Activated B cell treated with CpG ODN at 0.5 μM for 24 hours (primary cell): ENCODE measurements around the gene FES. TPM values are rescaled to one million over a fixed set of nuclear protein-coding genes. Genes with fewer than 3 reads are reported as not detected.

Source experiments
- ATAC-seq: fragments of 200-7000 bp; cut with Tn5 transposase; one replicate; pipeline ENCODE4 v1.10.0; 2021; ENCODE audit warnings: low read depth, mild to moderate bottlenecking, moderate library complexity
- CTCF ChIA-PET: fragments of 350-600 bp; sonication (Branson Sonifier 250); formaldehyde crosslinking; loops from one replicate; lab custom pipeline; 2021; ENCODE audit warnings: antibody characterized with exemption; lab: Charles Lee
- POLR2A ChIA-PET: fragments of 350-600 bp; sonication (Branson Sonifier 250); formaldehyde crosslinking; loops from one replicate; lab custom pipeline; 2021; ENCODE audit warnings: antibody characterized with exemption; lab: Charles Lee
- DNase-seq: peaks from one replicate; pipeline ENCODE4 v3.0.0; 2022
- H3K27ac Mint-ChIP-seq: one replicate; pipeline ENCODE4 v1.8.0; 2020; ENCODE audit warnings: mixed read lengths
- H3K27me3 Mint-ChIP-seq: one replicate; pipeline ENCODE4 v1.8.0; 2021; ENCODE audit warnings: mixed read lengths
- H3K36me3 Mint-ChIP-seq: one replicate; pipeline ENCODE4 v1.8.0; 2021; ENCODE audit warnings: low read depth, mixed read lengths
- H3K4me1 Mint-ChIP-seq: one replicate; pipeline ENCODE4 v1.8.0; 2021; ENCODE audit warnings: mixed read lengths
- H3K4me3 Mint-ChIP-seq: one replicate; pipeline ENCODE4 v1.8.0; 2020; ENCODE audit warnings: mild to moderate bottlenecking, mixed read lengths
- H3K9me3 Mint-ChIP-seq: one replicate; pipeline ENCODE4 v1.8.0; 2020; ENCODE audit warnings: mixed read lengths
- CTCF ChIP-seq: fragments of 200-600 bp; IDR thresholded peaks from one replicate; pipeline ENCODE4 v1.8.0; 2022; ENCODE audit warnings: antibody characterized with exemption, mild to moderate bottlenecking
- intact Hi-C: fragments of 100-400 bp; cut with micrococcal nuclease; formaldehyde crosslinking; loops from one replicate; pipeline ENCODE4 v1.15.1; 2024
- total RNA-seq: library from RNA; stranded (reverse); gene quantifications from 2 replicates; pipeline ENCODE4 v1.2.3, GENCODE V29; 2022

The FES gene
- total RNA-seq, 1 donor from 2014 or later = 27.4 TPM

GRCh38 chr15:90911302-90911623, 27.0 kb downstream of the FES start:
- no peak for ATAC-seq
- ChIA-PET POLR2A (no interaction called here), CTCF (no interaction called here)
- intact Hi-C loops = no loop called here
- DNase-seq = no peak
- peaks cover 90% of the 10 kb centered on the region for H3K36me3 Mint-ChIP-seq
- H3K9me3 Mint-ChIP-seq = no peaks in the 10 kb centered on the region
- no peaks in the 10 kb centered on the region for H3K27me3 Mint-ChIP-seq
- peaks cover 9% of the 10 kb centered on the region for H3K4me1 Mint-ChIP-seq
- H3K27ac Mint-ChIP-seq = no peak overlapping the region
- H3K4me3 Mint-ChIP-seq = no peak overlapping the region
- no peak for TF ChIP-seq CTCF

- intact Hi-C loops = no loop called here
- DNase-seq (no peak), ATAC-seq (no peak)
- no peak for TF ChIP-seq CTCF
- ChIA-PET POLR2A (no interaction called here), CTCF (no interaction called here)
- Mint-ChIP-seq H3K4me3 (no peak overlapping the region), H3K27ac (no peak overlapping the region), H3K9me3 (no peaks in the 10 kb centered on the region), H3K4me1 (peaks cover 10% of the 10 kb centered on the region), H3K27me3 (no peaks in the 10 kb centered on the region), H3K36me3 (peaks cover 90% of the 10 kb centered on the region)
Measured at GRCh38 chr15:90911906-90912769, 27.8 kb downstream of the FES start.

- Mint-ChIP-seq H3K9me3 (no peaks in the 10 kb centered on the region), H3K27me3 (no peaks in the 10 kb centered on the region), H3K27ac (no peak overlapping the region), H3K36me3 (peaks cover 90% of the 10 kb centered on the region), H3K4me1 (peaks cover 10% of the 10 kb centered on the region), H3K4me3 (no peak overlapping the region)
- CTCF ChIA-PET = no interaction called here
- ATAC-seq = no peak
- TF ChIP-seq CTCF = no peak
- POLR2A ChIA-PET = no interaction called here
- DNase-seq = no peak
- intact Hi-C loops = no loop called here
Measured at GRCh38 chr15:90912770-90913075, 28.4 kb downstream of the FES start.

GRCh38 chr15:90913398-90913944, 29.2 kb downstream of the FES start:
- intact Hi-C loops = no loop called here
- H3K4me1 Mint-ChIP-seq = peaks cover 10% of the 10 kb centered on the region
- ATAC-seq (no peak), DNase-seq (no peak)
- H3K9me3 Mint-ChIP-seq = no peaks in the 10 kb centered on the region
- POLR2A ChIA-PET = interaction anchor here (1.2 kb wide), 2 partner anchors 12 to 18 kb away, joined by 3 to 5 read pairs; no protein-coding TSS in a partner anchor
- peaks cover 93% of the 10 kb centered on the region for H3K36me3 Mint-ChIP-seq
- H3K27me3 Mint-ChIP-seq = no peaks in the 10 kb centered on the region
- no peak overlapping the region for H3K27ac Mint-ChIP-seq
- CTCF ChIA-PET = interaction anchor here (1.1 kb wide), 1 partner anchor 18 kb away, joined by 3 read pairs; the partner anchor contains the start of gene HDDC3
- no peak overlapping the region for H3K4me3 Mint-ChIP-seq
- no peak for TF ChIP-seq CTCF

GRCh38 chr15:90914305-90915080, 30.2 kb downstream of the FES start:
- Mint-ChIP-seq H3K4me3 (no peak overlapping the region), H3K27me3 (no peaks in the 10 kb centered on the region), H3K36me3 (peaks cover 92% of the 10 kb centered on the region), H3K27ac (no peak overlapping the region), H3K9me3 (no peaks in the 10 kb centered on the region), H3K4me1 (peaks cover 10% of the 10 kb centered on the region)
- ChIA-PET CTCF (interaction anchor here (1.1 kb wide), 1 partner anchor 17 kb away, joined by 3 read pairs; the partner anchor contains the start of gene HDDC3), POLR2A (interaction anchor here (0.7 to 1.2 kb wide), 3 partner anchors 12 to 17 kb away, joined by 3 to 5 read pairs (median 3); no protein-coding TSS in a partner anchor)
- ATAC-seq (no peak), DNase-seq (no peak)
- no peak for TF ChIP-seq CTCF
- intact Hi-C loops = loop anchor here (1.0 kb wide), 1 partner anchor 11 kb away; the partner anchor contains the start of gene MAN2A2
